Nephron (organoid): Measurements from ENCODE around the gene TM9SF4.

ENCODE experiments used
- H3K27ac Mint-ChIP-seq, 3 experiments: 2 replicates each; pipeline ENCODE4 v1.8.0; 2020; ENCODE audit warnings: mixed read lengths in 3 of 3, mild to moderate bottlenecking in 2 of 3, moderate library complexity in 1 of 3
- H3K27me3 Mint-ChIP-seq: 2 replicates; pipeline ENCODE4 v1.8.0; 2021; ENCODE audit warnings: low read depth, mild to moderate bottlenecking, moderate library complexity, mixed read lengths
- H3K36me3 Mint-ChIP-seq: 2 replicates; pipeline ENCODE4 v1.8.0; 2020; ENCODE audit warnings: low read depth, mixed read lengths
- H3K4me1 Mint-ChIP-seq: 2 replicates; pipeline ENCODE4 v1.8.0; 2020; ENCODE audit warnings: mixed read lengths
- H3K4me3 Mint-ChIP-seq, 3 experiments: 2 replicates each; pipeline ENCODE4 v1.8.0; 2020; ENCODE audit warnings: mild to moderate bottlenecking in 3 of 3, mixed read lengths in 3 of 3, moderate library complexity in 2 of 3
- H3K9me3 Mint-ChIP-seq: 2 replicates; pipeline ENCODE4 v1.8.0; 2020; ENCODE audit warnings: mixed read lengths
- TF ChIP-seq, protein P1 (sequence below), 3 experiments: fragments of 200-600 bp; sonication (generic); IDR thresholded peaks; one replicate each; pipeline ENCODE4 v1.5.0; 2021; ENCODE audit warnings: antibody characterized with exemption in 3 of 3; ENCODE audit not compliant: unreplicated experiment in 3 of 3

Gene TM9SF4

DNA sequence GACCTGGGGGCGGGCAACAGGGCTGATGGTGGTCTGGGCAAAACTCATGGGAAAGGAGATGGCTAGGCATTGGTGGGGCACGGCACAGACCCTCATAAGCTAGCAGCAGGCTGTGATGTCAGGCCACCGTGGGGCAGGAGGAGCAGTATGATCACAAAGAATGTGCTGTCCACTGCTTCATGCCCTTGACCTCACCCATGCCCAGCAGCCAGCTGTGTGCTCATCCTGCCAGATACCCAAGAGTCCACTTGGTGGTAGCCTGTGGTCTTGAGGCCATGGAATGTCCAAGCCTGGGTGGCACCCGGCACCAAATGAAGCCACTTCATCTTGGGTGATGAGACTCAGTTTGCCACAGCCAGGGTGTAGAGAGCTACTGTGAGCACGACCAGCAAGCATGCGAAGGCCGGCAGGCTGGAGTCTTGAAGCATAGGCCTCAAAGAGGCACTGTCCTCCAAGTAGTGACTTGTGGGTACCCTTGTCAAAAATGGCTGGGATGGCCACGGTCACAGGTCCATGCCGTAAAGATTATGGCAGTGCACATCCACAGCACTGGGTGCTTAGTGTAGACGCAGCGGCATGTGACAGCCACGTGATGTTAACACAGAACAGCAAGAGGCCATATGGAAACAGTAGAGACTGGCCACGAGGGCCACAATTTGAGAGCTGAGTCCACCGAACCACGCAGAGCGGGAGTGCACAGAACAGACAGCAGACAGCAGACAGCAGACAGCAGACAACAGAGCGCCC lies 79.0 kb downstream of the TM9SF4 start:
- Mint-ChIP-seq H3K27me3 (no peaks in the 10 kb centered on the region), H3K4me3 (peak overlapping the region; percentile 88 to 93 (median 90)), H3K36me3 (peaks cover 16% of the 10 kb centered on the region), H3K9me3 (no peaks in the 10 kb centered on the region), H3K27ac (peak overlapping the region; percentile 85 to 94 (median 87)), H3K4me1 (peaks cover 14% of the 10 kb centered on the region)
- TF ChIP-seq, protein P1, sequence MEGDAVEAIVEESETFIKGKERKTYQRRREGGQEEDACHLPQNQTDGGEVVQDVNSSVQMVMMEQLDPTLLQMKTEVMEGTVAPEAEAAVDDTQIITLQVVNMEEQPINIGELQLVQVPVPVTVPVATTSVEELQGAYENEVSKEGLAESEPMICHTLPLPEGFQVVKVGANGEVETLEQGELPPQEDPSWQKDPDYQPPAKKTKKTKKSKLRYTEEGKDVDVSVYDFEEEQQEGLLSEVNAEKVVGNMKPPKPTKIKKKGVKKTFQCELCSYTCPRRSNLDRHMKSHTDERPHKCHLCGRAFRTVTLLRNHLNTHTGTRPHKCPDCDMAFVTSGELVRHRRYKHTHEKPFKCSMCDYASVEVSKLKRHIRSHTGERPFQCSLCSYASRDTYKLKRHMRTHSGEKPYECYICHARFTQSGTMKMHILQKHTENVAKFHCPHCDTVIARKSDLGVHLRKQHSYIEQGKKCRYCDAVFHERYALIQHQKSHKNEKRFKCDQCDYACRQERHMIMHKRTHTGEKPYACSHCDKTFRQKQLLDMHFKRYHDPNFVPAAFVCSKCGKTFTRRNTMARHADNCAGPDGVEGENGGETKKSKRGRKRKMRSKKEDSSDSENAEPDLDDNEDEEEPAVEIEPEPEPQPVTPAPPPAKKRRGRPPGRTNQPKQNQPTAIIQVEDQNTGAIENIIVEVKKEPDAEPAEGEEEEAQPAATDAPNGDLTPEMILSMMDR (IDR thresholded peaks at IDR 0.05; ENCODE audit: unreplicated experiment in 3 of 3): no peak

DNA sequence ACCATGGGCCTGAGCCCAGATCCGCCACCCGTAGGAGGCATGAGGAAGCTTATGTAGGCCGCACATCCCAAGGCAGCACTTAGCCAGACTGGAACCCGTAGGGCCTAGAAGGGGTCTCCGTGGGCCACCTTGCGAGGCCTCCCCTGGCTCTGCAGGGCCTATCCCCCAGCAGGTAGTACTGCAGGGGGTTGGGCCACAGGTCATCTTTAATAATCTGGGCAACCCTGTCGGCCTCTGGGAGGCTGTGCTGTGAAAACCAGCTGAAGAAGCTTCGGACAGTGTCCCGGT lies 79.6 kb downstream of the TM9SF4 start:
- H3K4me3 Mint-ChIP-seq: peak overlapping the region; percentile 88 to 93 (median 90)
- peaks cover 14% of the 10 kb centered on the region for H3K4me1 Mint-ChIP-seq
- TF ChIP-seq, protein P1 (IDR thresholded peaks at IDR 0.05; ENCODE audit: unreplicated experiment in 3 of 3): no peak
- H3K27ac Mint-ChIP-seq: peak overlapping the region; percentile 85 to 94 (median 87)
- H3K9me3 Mint-ChIP-seq: no peaks in the 10 kb centered on the region
- no peaks in the 10 kb centered on the region for H3K27me3 Mint-ChIP-seq
- H3K36me3 Mint-ChIP-seq: peaks cover 21% of the 10 kb centered on the region

DNA sequence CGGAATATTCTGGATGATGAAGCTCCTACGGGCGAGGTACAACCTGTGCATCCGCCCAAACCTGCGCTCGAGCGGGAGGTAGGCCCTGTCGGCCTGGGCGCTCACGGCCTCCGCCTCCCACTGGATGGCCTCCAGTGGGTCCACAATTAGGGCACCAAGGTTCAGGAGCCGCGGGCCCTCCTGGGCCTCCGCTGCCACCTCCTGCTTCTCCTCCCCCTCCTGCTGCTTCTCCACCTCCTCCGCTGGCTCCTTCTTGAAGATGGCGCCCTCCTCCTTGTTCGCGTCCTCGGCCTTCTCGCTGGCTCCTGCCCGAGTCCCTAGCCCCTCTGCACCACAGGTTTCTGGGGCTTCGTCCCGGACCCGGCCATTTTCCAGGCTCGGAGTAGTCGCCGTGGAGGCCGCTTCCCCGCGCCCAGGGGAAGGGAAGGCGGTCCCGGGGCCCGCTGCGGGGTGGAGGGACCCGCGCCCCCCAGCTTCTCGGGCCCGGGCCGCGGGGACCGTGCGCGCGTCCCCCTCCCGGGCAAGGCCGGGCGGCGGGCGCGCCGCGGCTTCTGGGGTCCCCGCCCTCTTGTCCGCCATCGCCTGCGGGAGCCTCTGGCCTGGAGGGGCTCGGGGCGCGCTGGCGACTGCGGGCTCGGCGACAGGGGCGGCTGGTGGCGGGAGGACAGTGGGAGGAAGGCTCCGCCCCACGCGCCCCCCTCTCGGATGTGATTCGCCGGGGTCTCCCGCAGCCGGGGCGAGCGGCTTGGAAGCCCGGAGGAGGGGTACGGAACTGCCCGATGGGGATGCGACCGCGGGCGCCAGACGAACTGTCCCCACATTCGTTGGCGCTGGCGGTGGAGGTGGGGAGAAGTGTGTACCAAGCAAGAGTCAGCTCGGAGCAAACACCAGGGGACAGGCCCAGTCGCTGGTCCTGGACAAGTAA lies 80.4 kb downstream of the TM9SF4 start:
- Mint-ChIP-seq H3K36me3 (peaks cover 23% of the 10 kb centered on the region), H3K4me3 (peak overlapping the region; percentile 88 to 93 (median 90)), H3K27me3 (no peaks in the 10 kb centered on the region), H3K4me1 (peaks cover 14% of the 10 kb centered on the region), H3K9me3 (no peaks in the 10 kb centered on the region), H3K27ac (peak overlapping the region; percentile 85 to 91 (median 86))
- TF ChIP-seq, protein P1 (IDR thresholded peaks at IDR 0.05; ENCODE audit: unreplicated experiment in 3 of 3): peak in 1 of 3 experiments; percentile 18

DNA sequence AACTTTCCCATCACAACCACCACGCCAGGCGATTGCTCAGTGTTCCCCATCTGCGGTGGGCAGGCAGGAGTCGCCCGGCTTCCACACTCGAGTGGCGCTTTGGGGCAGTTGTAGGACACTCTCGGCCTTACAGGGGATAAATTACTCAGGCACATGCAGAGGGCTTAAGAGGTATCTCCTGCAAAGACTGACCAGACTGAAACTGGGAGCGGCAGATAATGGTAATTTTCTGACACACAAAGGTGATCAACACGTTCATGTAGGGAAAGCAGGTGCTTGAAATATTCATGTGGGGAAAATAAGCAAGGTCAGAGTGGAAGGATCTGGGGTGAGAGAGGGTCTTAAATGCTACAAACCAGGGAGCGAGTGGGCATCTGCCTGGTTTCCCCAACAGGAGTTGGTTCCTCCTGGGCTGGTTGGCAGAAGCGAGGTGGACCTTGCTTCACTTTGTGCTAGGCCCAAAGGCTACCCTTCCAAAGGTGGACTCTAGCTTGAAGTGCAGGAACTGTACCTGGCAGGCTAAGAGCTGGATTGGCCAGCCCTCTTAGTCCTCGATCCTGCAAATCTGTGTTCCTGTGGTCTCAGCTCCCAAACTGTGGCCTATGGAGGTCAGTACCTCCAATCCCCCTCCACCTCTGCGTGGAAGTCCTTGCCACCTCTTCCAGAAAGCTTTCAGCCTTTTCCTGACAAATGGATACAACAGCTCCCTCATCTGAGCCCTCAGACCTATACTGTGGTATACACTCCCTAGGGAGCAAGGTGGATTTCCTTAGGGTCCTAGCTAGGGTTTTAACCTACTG lies 81.3 kb downstream of the TM9SF4 start:
- TF ChIP-seq, protein P1 (IDR thresholded peaks at IDR 0.05; ENCODE audit: unreplicated experiment in 3 of 3): no peak
- no peaks in the 10 kb centered on the region for H3K27me3 Mint-ChIP-seq

DNA sequence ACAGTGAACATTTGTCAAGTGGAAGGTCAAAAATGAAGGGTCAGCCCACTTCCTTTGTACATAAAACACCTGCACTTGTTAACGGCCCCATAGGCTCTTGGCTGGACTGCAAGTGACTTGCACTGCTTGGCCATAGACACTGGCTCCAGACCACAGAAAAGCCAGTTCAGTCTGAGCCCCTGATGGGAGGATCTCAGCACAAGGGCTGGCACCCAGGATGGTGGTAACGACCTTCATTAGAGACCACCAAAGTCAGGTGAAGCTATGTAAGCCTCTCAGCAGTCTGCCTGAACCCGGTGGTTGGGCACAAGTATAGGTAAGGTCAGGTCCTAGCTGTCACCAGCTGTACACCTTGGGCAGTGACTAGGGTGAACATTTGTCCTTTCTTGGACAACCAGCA lies 81.9 kb downstream of the TM9SF4 start:
- H3K4me1 Mint-ChIP-seq: peaks cover 14% of the 10 kb centered on the region
- no peaks in the 10 kb centered on the region for H3K27me3 Mint-ChIP-seq
- peak overlapping the region; percentile 50 to 86 (median 56) for H3K27ac Mint-ChIP-seq
- TF ChIP-seq, protein P1 (IDR thresholded peaks at IDR 0.05; ENCODE audit: unreplicated experiment in 3 of 3): no peak
- peaks cover 32% of the 10 kb centered on the region for H3K36me3 Mint-ChIP-seq
- H3K9me3 Mint-ChIP-seq: no peaks in the 10 kb centered on the region
- peak overlapping the region; percentile 85 to 87 (median 86) for H3K4me3 Mint-ChIP-seq

More for the DNA sequence above, 81.3 kb downstream of the TM9SF4 start:
- Mint-ChIP-seq H3K36me3 (peaks cover 28% of the 10 kb centered on the region), H3K4me1 (peaks cover 14% of the 10 kb centered on the region), H3K27ac (peak overlapping the region; percentile 50 to 86 (median 56)), H3K4me3 (peak overlapping the region; percentile 85 to 87 (median 86)), H3K9me3 (no peaks in the 10 kb centered on the region)
